NCI-H460 (cell line): ENCODE results near the gene ICA1L. TPM values are rescaled to one million over a fixed set of nuclear protein-coding genes. Genes with fewer than 3 reads are reported as not detected.

Experiments used
- DNase-seq: peaks from one replicate; pipeline ENCODE4 v3.0.0-alpha.2; 2016; ENCODE audit warnings: low read depth; ENCODE audit errors: extremely low read depth
- total RNA-seq: library from RNA; depleted of rRNA; stranded (reverse); fragments of >200 nt; shearing (Covaris generic); gene quantifications from 2 replicates; pipeline ENCODE4 v1.2.3, GENCODE V29; 2014

Gene ICA1L
- total RNA-seq, 1 experiment from 2014 or later: 5.6 TPM

GRCh38 chr2:202790676-202791075 is 80.9 kb downstream of the ICA1L start:
- DNase-seq: no peak

GRCh38 chr2:202786842-202787241 is 84.7 kb downstream of the ICA1L start:
- DNase-seq: no peak

GRCh38 chr2:202782940-202783558 is 88.5 kb downstream of the ICA1L start:
- DNase-seq: no peak

- no peak for DNase-seq
Observed at GRCh38 chr2:202780514-202781021, 91.0 kb downstream of the ICA1L start.

GRCh38 chr2:202778217-202778616 is 93.3 kb downstream of the ICA1L start:
- DNase-seq: no peak

GRCh38 chr2:202774104-202774503 is 97.5 kb downstream of the ICA1L start:
- DNase-seq: no peak

GRCh38 chr2:202773301-202773973 is 98.1 kb downstream of the ICA1L start:
- DNase-seq: no peak

GRCh38 chr2:202771741-202772460 is 99.7 kb downstream of the ICA1L start:
- no peak for DNase-seq

- no peak for DNase-seq
Observed at GRCh38 chr2:202771336-202771735, 100.2 kb downstream of the ICA1L start.

GRCh38 chr2:202769201-202769600 is 102.4 kb downstream of the ICA1L start:
- DNase-seq: no peak

GRCh38 chr2:202768273-202768672 is 103.3 kb downstream of the ICA1L start:
- no peak for DNase-seq

GRCh38 chr2:202765436-202765835 is 106.1 kb downstream of the ICA1L start:
- no peak for DNase-seq

GRCh38 chr2:202764991-202765390 is 106.6 kb downstream of the ICA1L start:
- DNase-seq: no peak

- no peak for DNase-seq
Observed at GRCh38 chr2:202763916-202764315, 107.7 kb downstream of the ICA1L start.

- DNase-seq: no peak
Observed at GRCh38 chr2:202762556-202762955, 109.0 kb downstream of the ICA1L start.

GRCh38 chr2:202760848-202761247 is 110.7 kb downstream of the ICA1L start:
- DNase-seq: no peak

- no peak for DNase-seq
Observed at GRCh38 chr2:202758604-202759003, 113.0 kb downstream of the ICA1L start.

GRCh38 chr2:202758128-202758527 is 113.4 kb downstream of the ICA1L start:
- DNase-seq: no peak

- no peak for DNase-seq
Observed at GRCh38 chr2:202757339-202757738, 114.2 kb downstream of the ICA1L start.

- no peak for DNase-seq
Observed at GRCh38 chr2:202756598-202756997, 115.0 kb downstream of the ICA1L start.

GRCh38 chr2:202754936-202755335 is 116.6 kb downstream of the ICA1L start:
- no peak for DNase-seq

- no peak for DNase-seq
Observed at GRCh38 chr2:202752071-202752470, 119.5 kb downstream of the ICA1L start.
